SK-N-SH (cell line): ENCODE measurements around the gene KRTAP5-3. TPM values are rescaled to one million over a fixed set of nuclear protein-coding genes. Genes with fewer than 3 reads are reported as not detected.
"Not testable (repeated sequence)": the region's sequence is repeated elsewhere in the genome, so short reads cannot be mapped to it uniquely, and the experiment has no call there.

Source experiments
- CTCF ChIA-PET: fragments of 300-600, 350-600 bp; formaldehyde crosslinking; extraction: SDS; loops from one replicate; lab custom pipeline; 2021; lab: Yijun Ruan, JAX
- POLR2A ChIA-PET: fragments of 350-600 bp; sonication (Branson Sonifier 250); formaldehyde crosslinking; extraction: SDS; loops from one replicate; lab custom pipeline; 2020; ENCODE audit warnings: antibody characterized with exemption, inconsistent platforms; lab: Yijun Ruan, JAX
- DNase-seq: peaks from one replicate; pipeline ENCODE4 v3.0.0; 2012
- H2AFZ ChIP-seq: fragments of 200-600 bp; sonication (generic); 2 replicates; pipeline ENCODE4 v1.8.1; 2016; ENCODE audit warnings: antibody characterized with exemption, mild to moderate bottlenecking, low read depth
- H3F3A ChIP-seq: fragments of 200-600 bp; sonication (generic); replicated peaks from 2 replicates; pipeline ENCODE3; 2016; ENCODE audit warnings: antibody characterized with exemption, mild to moderate bottlenecking; ENCODE audit not compliant: insufficient read depth
- H3K27ac ChIP-seq, 2 experiments: fragments of 200-500 bp in 1 of 2; fragments of 200-600 bp in 1 of 2; sonication (Bioruptor generic) in 1 of 2; sonication (generic), shearing (Covaris generic) in 1 of 2; 2 replicates each; pipeline versions ENCODE4 v1.5.1 to v1.6.1; 2014 to 2016; ENCODE audit warnings: low read depth in 2 of 2, inconsistent platforms in 1 of 2, low read length in 1 of 2, mild to moderate bottlenecking in 1 of 2, mixed read lengths in 1 of 2
- H3K27me3 ChIP-seq: fragments of 200-600 bp; sonication (generic), shearing (Covaris generic); 2 replicates; pipeline ENCODE4 v1.6.1; 2016; ENCODE audit warnings: mixed run types; ENCODE audit not compliant: insufficient read depth
- H3K36me3 ChIP-seq, 2 experiments: fragments of 200-500 bp in 1 of 2; fragments of 200-600 bp in 1 of 2; sonication (Bioruptor generic) in 1 of 2; sonication (generic) in 1 of 2; replicated peaks in 1 of 2; 2 replicates each; pipeline versions ENCODE3 to v1.5.1; 2014 to 2016; ENCODE audit warnings: low read length in 1 of 2, mild to moderate bottlenecking in 1 of 2; ENCODE audit not compliant: insufficient read depth in 2 of 2, control insufficient read depth in 1 of 2
- H3K4me1 ChIP-seq, 2 experiments: fragments of 200-500 bp in 1 of 2; fragments of 200-600 bp in 1 of 2; sonication (Bioruptor generic) in 1 of 2; sonication (generic), shearing (Covaris generic) in 1 of 2; 2 replicates each; pipeline versions ENCODE4 v1.5.1 to v1.6.1; 2014 to 2016; ENCODE audit warnings: low read depth in 1 of 2, low read length in 1 of 2, mixed run types in 1 of 2; ENCODE audit not compliant: insufficient read depth in 2 of 2, control insufficient read depth in 1 of 2
- H3K4me2 ChIP-seq: fragments of 200-600 bp; sonication (generic), shearing (Covaris generic); 2 replicates; pipeline ENCODE4 v1.6.1; 2017; ENCODE audit warnings: mixed run types
- H3K4me3 ChIP-seq, 2 experiments: fragments of 200-500 bp in 1 of 2; fragments of 200-600 bp in 1 of 2; sonication (Bioruptor generic) in 1 of 2; sonication (generic), shearing (Covaris generic) in 1 of 2; 2 replicates each; pipeline versions ENCODE4 v1.5.1 to v1.8.1; 2014 to 2016; ENCODE audit warnings: low read depth in 2 of 2, inconsistent platforms in 1 of 2, low read length in 1 of 2, mild to moderate bottlenecking in 1 of 2, mixed read lengths in 1 of 2, moderate library complexity in 1 of 2
- H3K79me2 ChIP-seq: fragments of 200-600 bp; sonication (generic); 2 replicates; pipeline ENCODE4 v1.8.1; 2017; ENCODE audit warnings: mild to moderate bottlenecking; ENCODE audit not compliant: insufficient read depth
- H3K9ac ChIP-seq: fragments of 200-600 bp; sonication (generic); 2 replicates; pipeline ENCODE4 v1.6.1; 2017; ENCODE audit warnings: mixed run types
- H3K9me2 ChIP-seq: fragments of 200-600 bp; sonication (generic); 2 replicates; pipeline ENCODE4 v1.6.1; 2017; ENCODE audit warnings: mixed run types
- H3K9me3 ChIP-seq: fragments of 200-600 bp; sonication (generic); 2 replicates; pipeline ENCODE4 v1.6.1; 2017; ENCODE audit warnings: mixed run types, mild to moderate bottlenecking, moderate library complexity
- H4K20me1 ChIP-seq: fragments of 200-600 bp; sonication (generic); 2 replicates; pipeline ENCODE4 v1.6.1; 2017; ENCODE audit warnings: mild to moderate bottlenecking, mixed run types; ENCODE audit not compliant: insufficient read depth
- CHD2 ChIP-seq: fragments of 150-350 bp; IDR thresholded peaks from 2 replicates; pipeline ENCODE4 v1.6.1; 2018; ENCODE audit warnings: low read length; ENCODE audit not compliant: partially characterized antibody
- FOSL2 ChIP-seq: IDR thresholded peaks from 2 replicates; pipeline ENCODE4 v1.4.0; 2012; ENCODE audit warnings: low read depth, mild to moderate bottlenecking, moderate library complexity, borderline replicate concordance
- FOXM1 ChIP-seq: IDR thresholded peaks from 2 replicates; pipeline ENCODE4 v1.4.0; 2012; ENCODE audit warnings: low read depth, mild to moderate bottlenecking
- GATA2 ChIP-seq: sonication (generic); formaldehyde crosslinking; IDR thresholded peaks from 2 replicates; pipeline ENCODE4 v1.5.0; 2020; ENCODE audit warnings: mild to moderate bottlenecking, missing genetic modification reagents
- RAD21 ChIP-seq: IDR thresholded peaks from 2 replicates; pipeline ENCODE4 v1.6.1; 2012; ENCODE audit warnings: mild to moderate bottlenecking, low read length
- TAF1 ChIP-seq: IDR thresholded peaks from 2 replicates; pipeline ENCODE4 v1.6.1; 2012; ENCODE audit warnings: low read depth, mild to moderate bottlenecking, low read length, moderate library complexity, borderline replicate concordance
- WGBS: methylation state at CpG from one replicate; pipeline ENCODE4 v1.1.6; 2017; ENCODE audit warnings: low lambda C conversion rate; 5-methylcytosine and 5-hydroxymethylcytosine counted together
- polyA plus RNA-seq, 3 experiments: library from polyadenylated mRNA; depleted of rRNA; stranded (reverse); fragments of >200 nt; gene quantifications; 2 replicates each; pipeline ENCODE4 v1.2.3, GENCODE V29; 2012
- TF ChIP-seq, protein P1 (sequence below): fragments of 200-600 bp; sonication (generic); IDR thresholded peaks from 2 replicates; pipeline ENCODE4 v1.6.1; 2017; ENCODE audit warnings: antibody characterized with exemption, mild to moderate bottlenecking, moderate library complexity

Gene KRTAP5-3
- polyA plus RNA-seq, 1 of the 3 experiments (the other 2 are of a cell fraction), result not detected

- TF ChIP-seq, protein P1, sequence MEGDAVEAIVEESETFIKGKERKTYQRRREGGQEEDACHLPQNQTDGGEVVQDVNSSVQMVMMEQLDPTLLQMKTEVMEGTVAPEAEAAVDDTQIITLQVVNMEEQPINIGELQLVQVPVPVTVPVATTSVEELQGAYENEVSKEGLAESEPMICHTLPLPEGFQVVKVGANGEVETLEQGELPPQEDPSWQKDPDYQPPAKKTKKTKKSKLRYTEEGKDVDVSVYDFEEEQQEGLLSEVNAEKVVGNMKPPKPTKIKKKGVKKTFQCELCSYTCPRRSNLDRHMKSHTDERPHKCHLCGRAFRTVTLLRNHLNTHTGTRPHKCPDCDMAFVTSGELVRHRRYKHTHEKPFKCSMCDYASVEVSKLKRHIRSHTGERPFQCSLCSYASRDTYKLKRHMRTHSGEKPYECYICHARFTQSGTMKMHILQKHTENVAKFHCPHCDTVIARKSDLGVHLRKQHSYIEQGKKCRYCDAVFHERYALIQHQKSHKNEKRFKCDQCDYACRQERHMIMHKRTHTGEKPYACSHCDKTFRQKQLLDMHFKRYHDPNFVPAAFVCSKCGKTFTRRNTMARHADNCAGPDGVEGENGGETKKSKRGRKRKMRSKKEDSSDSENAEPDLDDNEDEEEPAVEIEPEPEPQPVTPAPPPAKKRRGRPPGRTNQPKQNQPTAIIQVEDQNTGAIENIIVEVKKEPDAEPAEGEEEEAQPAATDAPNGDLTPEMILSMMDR, result no peak
Measured at GRCh38 chr11:1589996-1590395, 18.3 kb downstream of the KRTAP5-3 start (continued).

GRCh38 chr11:1589191-1589963 lies 18.9 kb downstream of the KRTAP5-3 start:
- not testable (repeated sequence) for H3K9ac ChIP-seq, H3K4me1 ChIP-seq, H3K4me2 ChIP-seq, H3K9me2 ChIP-seq, H3F3A ChIP-seq, H3K9me3 ChIP-seq, H3K4me3 ChIP-seq, H3K79me2 ChIP-seq, H3K27me3 ChIP-seq, H4K20me1 ChIP-seq, H2AFZ ChIP-seq, H3K27ac ChIP-seq, H3K36me3 ChIP-seq, DNase-seq
- ChIA-PET POLR2A (interaction anchor here (0.7 kb wide), 1 partner anchor 41 kb away, joined by 3 read pairs; no protein-coding TSS in a partner anchor), CTCF (interaction anchor here (0.9 to 7.5 kb wide), 3 partner anchors 15 to 43 kb away, joined by 4 to 64 read pairs (median 23); partner anchors contain the start of gene KRTAP5-3)
- WGBS, result 42% methylated on average over 8 of the region's 10 CpGs

DNA sequence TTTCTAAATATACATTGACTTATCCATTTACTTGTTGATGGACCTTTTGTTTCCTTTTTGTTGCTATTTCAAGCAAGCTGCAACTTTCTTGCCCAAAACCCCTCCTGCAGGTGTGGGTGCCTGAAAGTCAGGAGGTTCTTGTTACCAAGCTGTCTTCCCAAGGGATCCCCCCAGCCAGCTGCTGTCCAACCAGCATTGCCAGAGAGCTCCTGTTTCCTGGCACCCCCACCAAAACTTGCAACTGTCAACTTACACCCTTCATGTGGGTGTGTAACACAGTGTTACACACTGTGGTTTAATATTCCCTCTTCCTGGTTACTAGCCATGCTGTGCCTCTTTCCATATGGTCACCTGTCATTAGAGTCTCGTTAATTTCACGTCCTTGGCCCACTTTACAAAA lies 21.6 kb downstream of the KRTAP5-3 start:
- Histone ChIP-seq H2AFZ (no peak overlapping the region), H3K9me2 (no peaks in the 10 kb centered on the region), H3K4me3 (no peak overlapping the region), H3K27ac (no peak overlapping the region), H4K20me1 (no peaks in the 10 kb centered on the region), H3K36me3 (no peaks in the 10 kb centered on the region), H3K27me3 (no peaks in the 10 kb centered on the region; the same call in 1 of the 2 replicates), H3K9ac (no peak overlapping the region), H3K4me1 (no peaks in the 10 kb centered on the region), H3K79me2 (no peaks in the 10 kb centered on the region), H3K4me2 (no peak overlapping the region), H3K9me3 (no peaks in the 10 kb centered on the region), H3F3A (no peaks in the 10 kb centered on the region)
- ChIA-PET POLR2A (no interaction called here), CTCF (interaction anchor here (1.0 to 4.2 kb wide), 4 partner anchors 9 to 565 kb away, joined by 3 to 21 read pairs (median 4); no protein-coding TSS in a partner anchor)
- DNase-seq, result no peak
- TF ChIP-seq RAD21 (no peak), GATA2 (CRISPR knock-in tag) (no peak), FOXM1 (no peak), FOSL2 (no peak), TAF1 (no peak), CHD2 (no peak)
- TF ChIP-seq, protein P1, result no peak
- 48% methylated on average over 2 of the region's 2 CpGs for WGBS

DNA sequence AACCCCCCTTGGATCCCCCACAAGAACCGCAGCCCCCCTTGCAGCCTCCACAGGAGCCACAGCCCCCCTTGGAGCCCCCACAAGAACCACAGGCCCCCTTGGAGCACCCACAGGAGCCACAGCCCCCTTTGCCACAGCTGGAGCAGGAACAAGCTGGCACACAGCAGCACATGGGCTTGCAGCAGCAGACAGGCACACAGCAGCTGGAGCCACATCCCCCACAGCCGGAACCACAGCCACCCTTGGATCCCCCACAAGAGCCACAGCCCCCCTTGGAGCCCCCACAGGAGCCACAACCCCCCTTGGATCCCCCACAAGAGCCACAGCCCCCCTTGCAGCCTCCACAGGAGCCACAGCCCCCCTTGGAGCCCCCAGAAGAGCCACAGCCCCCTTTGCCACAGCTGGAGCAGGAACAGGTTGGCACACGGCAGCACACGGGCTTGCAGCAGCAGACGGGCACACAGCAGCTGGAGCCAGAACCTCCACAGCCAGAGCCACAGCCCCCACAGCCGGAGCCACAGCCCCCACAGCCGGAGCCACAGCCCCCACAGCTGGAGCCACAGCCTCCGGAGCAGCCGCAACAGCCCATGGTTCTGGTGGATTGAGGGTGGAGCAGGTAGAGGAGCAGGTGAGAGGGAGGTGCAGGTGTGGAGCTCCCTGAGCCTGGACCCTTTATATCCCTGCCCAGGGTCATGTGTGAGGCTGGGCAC lies 23.4 kb downstream of the KRTAP5-3 start, which contains the start of gene KRTAP5-1:
TSS of gene KRTAP5-1 (minus strand) at position 623 of the 710 bp plus-strand sequence. CDS start at position 589, 34 bp downstream.
- H3K9me2 ChIP-seq, H3K4me3 ChIP-seq, H3K79me2 ChIP-seq, H2AFZ ChIP-seq, H3K4me2 ChIP-seq, H3K27ac ChIP-seq, H3F3A ChIP-seq, DNase-seq, H3K4me1 ChIP-seq, H3K9ac ChIP-seq, H4K20me1 ChIP-seq, POLR2A ChIA-PET, H3K9me3 ChIP-seq, H3K27me3 ChIP-seq, H3K36me3 ChIP-seq: not testable (repeated sequence)
- WGBS, result 87% methylated on average over 5 of the region's 9 CpGs
- CTCF ChIA-PET, result interaction anchor here (1.3 to 4.2 kb wide), 2 partner anchors 10 to 11 kb away, joined by 5 to 21 read pairs; no protein-coding TSS in a partner anchor
